A549 (cell line): ENCODE data around the gene CHCHD6. TPM values are rescaled to one million over a fixed set of nuclear protein-coding genes. Genes with fewer than 3 reads are reported as not detected.

Source experiments
- ATAC-seq, 2 experiments: fragments of 200-7000 bp in 1 of 2; fragments of >200 bp in 1 of 2; cut with Nextera tagmentation in 1 of 2; cut with Tn5 transposase in 1 of 2; 3 replicates each; pipeline versions ENCODE4 v1.8.0 to v1.9.1; 2018 to 2020; ENCODE audit warnings: mild to moderate bottlenecking in 1 of 2, moderate library complexity in 1 of 2
- CTCF ChIA-PET: fragments of 300-600 bp; sonication (Branson Sonifier 250); formaldehyde crosslinking; extraction: SDS; loops from one replicate; lab custom pipeline; 2021; ENCODE audit warnings: antibody characterized with exemption, inconsistent platforms; lab: Yijun Ruan, JAX
- POLR2A ChIA-PET: fragments of 350-600 bp; formaldehyde crosslinking; extraction: SDS; loops from one replicate; lab custom pipeline; 2021; ENCODE audit warnings: antibody characterized with exemption, inconsistent platforms; lab: Yijun Ruan, JAX
- DNase-seq, 2 experiments: peaks; one replicate each; pipeline versions ENCODE4 v3.0.0 to v3.0.0-alpha.2; 2011 to 2016; ENCODE audit warnings: low read depth in 1 of 2, low spot score in 1 of 2
- FAIRE-seq: peaks from 2 replicates; lab custom pipeline; 2011; peaks lifted over from hg19 to GRCh38; lab: Jason Lieb, UNC
- H3K27ac ChIP-seq, 2 experiments: fragments of >200 bp; sonication (Bioruptor Twin); formaldehyde crosslinking; 3 replicates each; pipeline ENCODE4 v1.5.1; 2016 to 2017
- H3K4me1 ChIP-seq: fragments of >200 bp; sonication (Bioruptor Twin); formaldehyde crosslinking; 3 replicates; pipeline ENCODE4 v1.6.1; 2016
- H3K4me2 ChIP-seq: fragments of >200 bp; sonication (Bioruptor Twin); formaldehyde crosslinking; 3 replicates; pipeline ENCODE4 v1.6.1; 2016
- H3K4me3 ChIP-seq: fragments of >200 bp; sonication (Bioruptor Twin); formaldehyde crosslinking; 3 replicates; pipeline ENCODE4 v1.5.1; 2016
- H3K9me3 ChIP-seq: fragments of >200 bp; sonication (Bioruptor Twin); formaldehyde crosslinking; 3 replicates; pipeline ENCODE4 v1.6.1; 2016
- BHLHE40 ChIP-seq: IDR thresholded peaks from 2 replicates; pipeline ENCODE4 v1.6.1; 2012; ENCODE audit warnings: low read depth, low read length, inconsistent platforms
- CBX8 ChIP-seq: fragments of 200-600 bp; sonication (generic); IDR thresholded peaks from 2 replicates; pipeline ENCODE4 v1.6.1; 2016
- CHD4 ChIP-seq: fragments of 200-600 bp; sonication (generic); IDR thresholded peaks from 2 replicates; pipeline ENCODE4 v1.6.1; 2016; ENCODE audit warnings: antibody characterized with exemption, mild to moderate bottlenecking, borderline replicate concordance
- EHF ChIP-seq: fragments of 250-450 bp; sonication (Bioruptor Pico); IDR thresholded peaks from 2 replicates; pipeline ENCODE4 v1.5.0; 2020; ENCODE audit warnings: mild to moderate bottlenecking
- EP300 ChIP-seq, 2 experiments: fragments of >200 bp; sonication (Bioruptor Twin); formaldehyde crosslinking; IDR thresholded peaks; 2 replicates in 1 of 2; 3 replicates in 1 of 2; pipeline ENCODE4 v1.6.1; 2016 to 2017
- FOSL2 ChIP-seq, 2 experiments: fragments of 450-650 bp in 1 of 2; fragments of >200 bp in 1 of 2; sonication (Bioruptor Twin) in 1 of 2; formaldehyde crosslinking; IDR thresholded peaks; 2 replicates each; pipeline versions ENCODE4 v1.5.0 to v1.6.1; 2016 to 2020; ENCODE audit warnings: mild to moderate bottlenecking in 1 of 2, moderate library complexity in 1 of 2
- FOXS1 ChIP-seq: fragments of 250-450 bp; sonication (Bioruptor Pico); IDR thresholded peaks from 2 replicates; pipeline ENCODE4 v1.5.0; 2020; ENCODE audit warnings: mild to moderate bottlenecking, moderate library complexity
- HES2 ChIP-seq: fragments of >200 bp; sonication (Bioruptor Twin); formaldehyde crosslinking; IDR thresholded peaks from 2 replicates; pipeline ENCODE4 v1.6.1; 2016
- HOXB13 ChIP-seq: fragments of 250-450 bp; sonication (Bioruptor Pico); IDR thresholded peaks from 2 replicates; pipeline ENCODE4 v1.5.0; 2020; ENCODE audit warnings: low read depth, mild to moderate bottlenecking, moderate library complexity
- HOXB5 ChIP-seq: fragments of 250-450 bp; sonication (Bioruptor Pico); IDR thresholded peaks from 2 replicates; pipeline ENCODE4 v1.5.0; 2020; ENCODE audit warnings: mild to moderate bottlenecking, moderate library complexity
- JUN ChIP-seq, 2 experiments: fragments of >200 bp; sonication (Bioruptor Twin); formaldehyde crosslinking; IDR thresholded peaks; 2 replicates in 1 of 2; 3 replicates in 1 of 2; pipeline ENCODE4 v1.6.1; 2016 to 2017
- KDM1A ChIP-seq: fragments of 200-600 bp; sonication (generic); IDR thresholded peaks from 2 replicates; pipeline ENCODE4 v1.6.1; 2016; ENCODE audit warnings: low read depth, mild to moderate bottlenecking
- MAX ChIP-seq: IDR thresholded peaks from 2 replicates; pipeline ENCODE4 v1.6.1; 2012
- MAZ ChIP-seq: fragments of 150-350 bp; IDR thresholded peaks from 2 replicates; pipeline ENCODE4 v1.6.1; 2014; ENCODE audit warnings: antibody characterized with exemption, low read depth, low read length, borderline replicate concordance
- NFE2L2 ChIP-seq: fragments of 150-350 bp; conservative IDR thresholded peaks from 2 replicates; pipeline ENCODE4 v1.6.1; 2014; ENCODE audit warnings: low read length
- PHF8 ChIP-seq: fragments of 200-600 bp; sonication (generic); IDR thresholded peaks from 2 replicates; pipeline ENCODE4 v1.6.1; 2016; ENCODE audit warnings: low read depth, mild to moderate bottlenecking, antibody characterized with exemption, moderate library complexity, borderline replicate concordance
- RCOR1 ChIP-seq: fragments of 150-350 bp; IDR thresholded peaks from 2 replicates; pipeline ENCODE4 v1.6.1; 2014; ENCODE audit warnings: antibody characterized with exemption, low read length, low read depth
- REST ChIP-seq: fragments of 200-600 bp; sonication (generic); IDR thresholded peaks from 2 replicates; pipeline ENCODE4 v1.6.1; 2016; ENCODE audit warnings: antibody characterized with exemption, mild to moderate bottlenecking, moderate library complexity
- TP53 ChIP-seq: fragments of 250-450 bp; sonication (Bioruptor Pico); IDR thresholded peaks from 2 replicates; pipeline ENCODE4 v1.5.0; 2021; ENCODE audit warnings: mild to moderate bottlenecking, moderate library complexity
- ZFP36 ChIP-seq: fragments of 450-650 bp; IDR thresholded peaks from 2 replicates; pipeline ENCODE4 v1.6.1; 2014; ENCODE audit warnings: borderline replicate concordance; ENCODE audit not compliant: partially characterized antibody
- ZNF302 ChIP-seq: fragments of 250-450 bp; sonication (Bioruptor Pico); IDR thresholded peaks from 2 replicates; pipeline ENCODE4 v1.9.0; 2021; ENCODE audit warnings: inconsistent platforms, mild to moderate bottlenecking, moderate library complexity
- ZSCAN20 ChIP-seq: fragments of 250-450 bp; sonication (Bioruptor Pico); IDR thresholded peaks from 2 replicates; pipeline ENCODE4 v1.8.0; 2022; ENCODE audit warnings: mild to moderate bottlenecking, moderate library complexity
- WGBS: methylation state at CpG from one replicate; pipeline ENCODE4 v1.1.6; 2017; ENCODE audit errors: missing lambda C conversion rate; 5-methylcytosine and 5-hydroxymethylcytosine counted together
- polyA plus RNA-seq, 4 experiments: library from polyadenylated mRNA; depleted of rRNA in 3 of 4; stranded (reverse); fragments of >200 nt; fragmentation: RNase III in 1 of 4; extraction: RNeasy Plus Mini Kit Qiagen cat#74134 plus additional on column Dnase treatment in 1 of 4; gene quantifications; 2 replicates in 3 of 4; 3 replicates in 1 of 4; pipeline ENCODE4 v1.2.3, GENCODE V29; 2011 to 2017
- TF ChIP-seq, protein P1 (sequence below): fragments of 450-650 bp; IDR thresholded peaks from 2 replicates; pipeline ENCODE4 v1.6.1; 2014; ENCODE audit warnings: antibody characterized with exemption
- TF ChIP-seq, protein P2 (sequence below): fragments of 250-450 bp; sonication (Bioruptor Pico); IDR thresholded peaks from 2 replicates; pipeline ENCODE4 v1.5.0; 2020; ENCODE audit warnings: low read depth, mild to moderate bottlenecking, moderate library complexity
- TF ChIP-seq, protein P3 (sequence below): fragments of >200 bp; sonication (Bioruptor Twin); formaldehyde crosslinking; IDR thresholded peaks from 3 replicates; pipeline ENCODE4 v1.5.1; 2016

The CHCHD6 gene
- polyA plus RNA-seq, 2 of the 4 experiments (the other 2 are of a cell fraction) = 15.0 to 18.1 TPM

- Histone ChIP-seq H3K27ac (no peak overlapping the region), H3K9me3 (no peaks in the 10 kb centered on the region), H3K4me1 (peaks cover 15% of the 10 kb centered on the region), H3K4me2 (no peak overlapping the region)
- TF ChIP-seq EHF (CRISPR knock-in tag) (no peak), RCOR1 (no peak), HOXB5 (CRISPR knock-in tag) (no peak), REST (no peak), MAX (no peak), CBX8 (no peak), MAZ (no peak), ZNF302 (CRISPR knock-in tag) (no peak), HOXB13 (no peak), FOXS1 (CRISPR knock-in tag) (no peak), TP53 (no peak), FOSL2 (IDR thresholded peaks at IDR 0.05) (no peak), FOSL2 (CRISPR knock-in tag; IDR thresholded peaks at IDR 0.05) (no peak), CHD4 (no peak), HES2 (no peak), EP300 (IDR thresholded peaks at IDR 0.05) (no peak), ZFP36 (no peak), NFE2L2 (no peak)
- TF ChIP-seq, protein P1, sequence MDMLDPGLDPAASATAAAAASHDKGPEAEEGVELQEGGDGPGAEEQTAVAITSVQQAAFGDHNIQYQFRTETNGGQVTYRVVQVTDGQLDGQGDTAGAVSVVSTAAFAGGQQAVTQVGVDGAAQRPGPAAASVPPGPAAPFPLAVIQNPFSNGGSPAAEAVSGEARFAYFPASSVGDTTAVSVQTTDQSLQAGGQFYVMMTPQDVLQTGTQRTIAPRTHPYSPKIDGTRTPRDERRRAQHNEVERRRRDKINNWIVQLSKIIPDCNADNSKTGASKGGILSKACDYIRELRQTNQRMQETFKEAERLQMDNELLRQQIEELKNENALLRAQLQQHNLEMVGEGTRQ = no peak
- TF ChIP-seq, protein P2, sequence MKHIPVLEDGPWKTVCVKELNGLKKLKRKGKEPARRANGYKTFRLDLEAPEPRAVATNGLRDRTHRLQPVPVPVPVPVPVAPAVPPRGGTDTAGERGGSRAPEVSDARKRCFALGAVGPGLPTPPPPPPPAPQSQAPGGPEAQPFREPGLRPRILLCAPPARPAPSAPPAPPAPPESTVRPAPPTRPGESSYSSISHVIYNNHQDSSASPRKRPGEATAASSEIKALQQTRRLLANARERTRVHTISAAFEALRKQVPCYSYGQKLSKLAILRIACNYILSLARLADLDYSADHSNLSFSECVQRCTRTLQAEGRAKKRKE (CRISPR knock-in tag) = no peak
- TF ChIP-seq, all 56 proteins: peak for 0
- POLR2A ChIA-PET = no interaction called here
- no peak overlapping the region for H3K4me3 ChIP-seq
- CTCF ChIA-PET = interaction anchor here (1.1 kb wide), 1 partner anchor 23 kb away, joined by 3 read pairs; no protein-coding TSS in a partner anchor
- DNase-seq (no peak), ATAC-seq (no peak), FAIRE-seq (no peak)
- WGBS = 72% methylated on average over 3 of the region's 3 CpGs
Measured at GRCh38 chr3:126928921-126929474, 225.0 kb downstream of the CHCHD6 start.

DNA sequence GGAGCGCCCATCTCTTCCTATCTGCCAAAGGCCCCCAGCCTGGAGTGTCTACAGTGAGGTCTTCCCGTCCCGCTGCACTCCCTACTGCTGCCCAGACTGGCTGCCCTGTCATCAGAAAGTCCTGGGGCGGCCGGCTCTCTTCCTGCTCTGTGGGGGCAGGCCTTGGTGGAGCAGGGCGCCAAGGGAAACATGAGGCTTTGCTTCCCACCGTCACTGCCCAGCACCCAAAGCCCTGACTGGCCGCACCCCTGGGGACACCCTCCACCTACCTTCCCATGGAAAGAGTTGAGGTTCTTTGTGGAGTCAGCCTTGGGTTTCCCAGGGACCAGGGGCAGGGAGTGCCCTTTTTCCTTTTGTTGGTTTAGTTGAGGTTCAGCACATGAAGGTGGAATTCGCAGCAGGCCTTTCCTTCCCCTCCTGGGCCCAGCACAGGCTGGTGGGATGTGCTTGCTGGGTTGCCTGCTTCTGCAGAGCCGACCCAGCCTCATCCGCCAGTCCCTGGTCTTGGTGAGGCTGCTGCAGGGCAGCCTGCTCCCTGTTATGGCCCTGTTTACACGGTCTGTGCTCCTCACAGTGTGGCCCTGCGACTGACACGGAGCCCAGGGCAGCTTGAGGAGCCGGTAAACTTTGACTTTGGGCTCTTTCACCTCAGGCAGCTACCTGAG lies 227.0 kb downstream of the CHCHD6 start:
- H3K4me3 ChIP-seq = no peak overlapping the region
- 95% methylated on average over 8 of the region's 15 CpGs for WGBS
- H3K4me2 ChIP-seq = no peak overlapping the region
- peaks cover 12% of the 10 kb centered on the region for H3K4me1 ChIP-seq
- no peaks in the 10 kb centered on the region for H3K9me3 ChIP-seq
- ATAC-seq (no peak), FAIRE-seq (no peak), DNase-seq (no peak)
- no peak overlapping the region for H3K27ac ChIP-seq
- ChIA-PET CTCF (interaction anchor here (0.6 to 1.4 kb wide), 2 partner anchors 9 to 12 kb away, joined by 3 read pairs; no protein-coding TSS in a partner anchor), POLR2A (no interaction called here)
- no peak for TF ChIP-seq CHD4
- TF ChIP-seq TP53 = no peak
- TF ChIP-seq, protein P3, sequence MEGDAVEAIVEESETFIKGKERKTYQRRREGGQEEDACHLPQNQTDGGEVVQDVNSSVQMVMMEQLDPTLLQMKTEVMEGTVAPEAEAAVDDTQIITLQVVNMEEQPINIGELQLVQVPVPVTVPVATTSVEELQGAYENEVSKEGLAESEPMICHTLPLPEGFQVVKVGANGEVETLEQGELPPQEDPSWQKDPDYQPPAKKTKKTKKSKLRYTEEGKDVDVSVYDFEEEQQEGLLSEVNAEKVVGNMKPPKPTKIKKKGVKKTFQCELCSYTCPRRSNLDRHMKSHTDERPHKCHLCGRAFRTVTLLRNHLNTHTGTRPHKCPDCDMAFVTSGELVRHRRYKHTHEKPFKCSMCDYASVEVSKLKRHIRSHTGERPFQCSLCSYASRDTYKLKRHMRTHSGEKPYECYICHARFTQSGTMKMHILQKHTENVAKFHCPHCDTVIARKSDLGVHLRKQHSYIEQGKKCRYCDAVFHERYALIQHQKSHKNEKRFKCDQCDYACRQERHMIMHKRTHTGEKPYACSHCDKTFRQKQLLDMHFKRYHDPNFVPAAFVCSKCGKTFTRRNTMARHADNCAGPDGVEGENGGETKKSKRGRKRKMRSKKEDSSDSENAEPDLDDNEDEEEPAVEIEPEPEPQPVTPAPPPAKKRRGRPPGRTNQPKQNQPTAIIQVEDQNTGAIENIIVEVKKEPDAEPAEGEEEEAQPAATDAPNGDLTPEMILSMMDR = no peak
- TF ChIP-seq KDM1A = no peak
- no peak for TF ChIP-seq EP300 (IDR thresholded peaks at IDR 0.05)
- TF ChIP-seq PHF8 = no peak
- TF ChIP-seq JUN (IDR thresholded peaks at IDR 0.05) = no peak
- TF ChIP-seq BHLHE40 = no peak
- TF ChIP-seq, protein P2 (CRISPR knock-in tag) = no peak
- TF ChIP-seq, protein P1 = no peak
- TF ChIP-seq ZSCAN20 (CRISPR knock-in tag) = no peak
